Measurements from ENCODE around the gene PHLPP1.

The PHLPP1 gene

DNA sequence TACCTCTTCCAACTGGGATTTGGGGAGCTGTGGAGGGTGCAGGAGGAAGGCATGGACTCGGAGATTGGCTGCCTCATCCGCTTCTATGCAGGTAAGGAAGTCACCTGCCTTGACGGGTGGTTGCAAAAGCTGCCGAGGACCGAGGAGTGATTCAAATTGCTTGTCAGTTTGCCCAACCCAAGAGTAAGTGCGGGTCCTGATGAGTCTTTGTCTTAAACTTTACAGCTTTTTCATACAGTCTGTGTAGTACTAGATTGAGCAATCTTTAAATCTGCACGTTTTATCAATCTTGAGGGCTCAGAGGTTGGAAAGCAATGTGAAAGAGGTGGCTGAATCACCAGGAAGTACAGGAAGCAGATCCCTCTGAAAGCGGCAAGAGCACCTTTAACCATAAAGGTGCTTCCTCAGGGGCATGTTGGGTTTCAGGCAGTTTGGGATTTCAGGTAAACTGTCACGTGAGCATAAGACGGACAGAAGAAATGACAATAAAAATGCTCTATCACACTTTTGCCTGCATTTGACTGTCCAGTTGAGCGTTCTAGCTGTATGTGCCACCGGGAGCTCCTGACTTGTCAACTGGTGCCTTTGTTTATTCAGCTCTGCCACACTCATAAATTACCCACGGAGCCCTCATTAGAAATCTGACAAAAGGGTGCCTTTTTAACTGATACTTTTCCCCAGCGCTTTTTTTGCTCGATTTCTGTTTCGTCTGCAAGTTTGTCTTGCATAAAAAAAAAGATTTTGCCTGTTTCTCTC lies 2.0 kb downstream of the PHLPP1 start:
- H3K27me3 ChIP-seq (ENCODE audit: control insufficient read depth in 1 of 2, insufficient read depth in 2 of 2, low read length in 2 of 2) = no peaks in the 10 kb centered on the region
- peaks cover 4 to 22% of the 10 kb centered on the region in 2 donors for H3K4me1 ChIP-seq (ENCODE audit: control insufficient read depth in 1 of 2, insufficient read depth in 2 of 2, low read length in 2 of 2)
- H3K27ac ChIP-seq (ENCODE audit: low read depth, low read length) = peak overlapping the region; percentile 11
- no peaks in the 10 kb centered on the region for H3K36me3 ChIP-seq (ENCODE audit: control insufficient read depth in 1 of 2, insufficient read depth in 2 of 2, low read length in 2 of 2)
- peak overlapping the region; percentile 83 to 84 for H3K4me3 ChIP-seq (ENCODE audit: low read depth in 1 of 2, low read length in 2 of 2)
- H3K9ac ChIP-seq (ENCODE audit: low read depth in 1 of 2, low read length in 2 of 2) = peak overlapping the region; percentile 55 to 61
- H3K9me3 ChIP-seq (ENCODE audit: control insufficient read depth in 1 of 2, low read length in 2 of 2) = no peaks in the 10 kb centered on the region

DNA sequence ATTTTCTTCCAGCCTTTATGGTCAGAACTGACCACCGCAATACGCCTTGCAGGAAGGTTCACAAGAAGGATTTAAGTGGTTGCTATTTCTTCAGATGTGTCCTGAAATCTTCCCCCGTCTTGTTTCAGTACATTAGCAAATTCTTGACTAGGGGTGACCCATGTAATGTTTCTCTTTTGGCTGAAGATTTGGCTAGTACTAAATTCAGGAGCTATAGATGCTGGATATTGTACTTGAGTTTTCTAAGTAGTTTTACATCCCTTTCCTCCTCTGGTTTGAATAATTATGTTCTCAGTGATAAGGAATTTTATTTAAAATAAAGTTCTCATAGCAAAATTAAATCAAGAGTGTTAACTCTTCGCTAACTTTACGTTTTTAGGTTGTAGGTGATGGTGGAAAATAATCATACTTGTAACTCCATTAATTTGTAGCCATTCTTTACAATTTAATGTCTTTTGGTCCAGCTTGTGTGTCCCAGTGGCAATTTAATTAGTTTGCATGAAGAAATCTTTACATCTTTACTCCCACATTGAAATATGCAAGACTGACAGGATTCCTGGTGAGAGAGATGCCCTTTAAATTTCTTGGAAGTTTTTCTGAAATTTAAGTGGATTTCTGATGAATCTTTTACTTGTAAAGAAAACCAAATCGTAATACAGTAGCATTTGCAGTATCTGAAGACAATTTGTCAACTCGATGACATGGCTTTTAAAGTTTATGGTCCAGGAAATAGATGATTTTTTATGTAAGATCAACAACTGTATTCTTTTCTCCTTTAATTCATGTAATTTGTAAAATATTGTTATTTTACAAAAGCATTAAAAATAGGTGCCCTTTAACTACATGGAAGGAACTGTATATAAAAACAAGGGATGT lies 2.8 kb downstream of the PHLPP1 start:
- H3K27me3 ChIP-seq (ENCODE audit: control insufficient read depth in 1 of 2, insufficient read depth in 2 of 2, low read length in 2 of 2) = no peaks in the 10 kb centered on the region
- H3K4me1 ChIP-seq (ENCODE audit: control insufficient read depth in 1 of 2, insufficient read depth in 2 of 2, low read length in 2 of 2) = peaks cover 4 to 22% of the 10 kb centered on the region in 2 donors
- peak overlapping the region; percentile 83 to 84 for H3K4me3 ChIP-seq (ENCODE audit: low read depth in 1 of 2, low read length in 2 of 2)
- no peaks in the 10 kb centered on the region for H3K9me3 ChIP-seq (ENCODE audit: control insufficient read depth in 1 of 2, low read length in 2 of 2)
- no peak overlapping the region for H3K27ac ChIP-seq (ENCODE audit: low read depth, low read length)
- H3K36me3 ChIP-seq (ENCODE audit: control insufficient read depth in 1 of 2, insufficient read depth in 2 of 2, low read length in 2 of 2) = no peaks in the 10 kb centered on the region
- H3K9ac ChIP-seq (ENCODE audit: low read depth in 1 of 2, low read length in 2 of 2) = peak overlapping the region; percentile 55 to 61

GRCh38 chr18:62720048-62720447 lies 4.7 kb downstream of the PHLPP1 start:
- no peak overlapping the region for H3K9ac ChIP-seq (ENCODE audit: low read depth in 1 of 2, low read length in 2 of 2)
- H3K9me3 ChIP-seq (ENCODE audit: control insufficient read depth in 1 of 2, low read length in 2 of 2) = no peaks in the 10 kb centered on the region
- H3K27me3 ChIP-seq (ENCODE audit: control insufficient read depth in 1 of 2, insufficient read depth in 2 of 2, low read length in 2 of 2) = no peaks in the 10 kb centered on the region
- no peak overlapping the region for H3K27ac ChIP-seq (ENCODE audit: low read depth, low read length)
- H3K36me3 ChIP-seq (ENCODE audit: control insufficient read depth in 1 of 2, insufficient read depth in 2 of 2, low read length in 2 of 2) = no peaks in the 10 kb centered on the region
- peaks cover 0 to 24% of the 10 kb centered on the region in 2 donors for H3K4me1 ChIP-seq (ENCODE audit: control insufficient read depth in 1 of 2, insufficient read depth in 2 of 2, low read length in 2 of 2)
- H3K4me3 ChIP-seq (ENCODE audit: low read depth in 1 of 2, low read length in 2 of 2) = peak overlapping the region in 1 of 2 donors; percentile 16

DNA sequence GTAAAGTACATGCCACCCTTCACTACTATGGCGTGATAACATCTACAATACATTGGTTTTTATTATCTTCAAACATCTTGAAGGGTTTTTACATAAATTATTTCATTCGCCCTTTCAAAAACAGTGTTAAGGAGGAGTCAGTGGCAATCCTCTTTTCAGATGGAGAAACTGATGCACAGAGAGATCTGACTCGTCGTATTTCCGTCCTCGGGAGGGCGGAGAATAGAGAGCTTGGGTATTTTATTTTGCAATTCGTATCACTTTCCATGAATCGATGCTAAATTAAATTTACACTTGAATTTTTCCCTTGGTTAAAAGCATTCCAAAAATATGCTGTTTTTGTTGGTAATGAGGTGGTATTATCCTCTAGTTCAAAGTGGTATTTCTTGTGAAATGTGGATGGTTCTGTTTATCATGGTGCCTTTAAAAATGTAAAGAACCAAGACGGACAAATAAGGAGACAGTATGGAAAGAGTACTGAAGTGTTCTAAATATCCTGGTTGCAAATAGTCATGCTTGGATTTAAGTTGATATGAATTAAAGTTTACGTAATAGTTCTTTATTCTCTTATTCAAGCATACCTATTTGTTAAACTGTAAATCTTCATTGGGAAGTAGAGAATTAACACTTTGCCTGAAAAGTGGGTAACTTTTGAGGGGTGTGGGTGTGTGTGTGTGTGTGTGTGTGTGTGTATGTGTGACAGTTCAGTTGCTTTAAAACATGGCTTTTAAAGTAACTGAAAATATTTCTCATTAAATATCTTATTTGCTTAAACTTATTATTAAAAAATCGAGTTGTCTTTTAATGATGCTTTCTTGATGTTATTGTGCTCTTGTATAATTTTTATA lies 5.6 kb downstream of the PHLPP1 start:
- Histone ChIP-seq H3K9me3 (ENCODE audit: control insufficient read depth in 1 of 2, low read length in 2 of 2) (no peaks in the 10 kb centered on the region), H3K4me3 (ENCODE audit: low read depth in 1 of 2, low read length in 2 of 2) (no peak overlapping the region), H3K4me1 (ENCODE audit: control insufficient read depth in 1 of 2, insufficient read depth in 2 of 2, low read length in 2 of 2) (peaks cover 0 to 24% of the 10 kb centered on the region in 2 donors), H3K9ac (ENCODE audit: low read depth in 1 of 2, low read length in 2 of 2) (no peak overlapping the region), H3K36me3 (ENCODE audit: control insufficient read depth in 1 of 2, insufficient read depth in 2 of 2, low read length in 2 of 2) (no peaks in the 10 kb centered on the region), H3K27ac (ENCODE audit: low read depth, low read length) (no peak overlapping the region), H3K27me3 (ENCODE audit: control insufficient read depth in 1 of 2, insufficient read depth in 2 of 2, low read length in 2 of 2) (no peaks in the 10 kb centered on the region)

DNA sequence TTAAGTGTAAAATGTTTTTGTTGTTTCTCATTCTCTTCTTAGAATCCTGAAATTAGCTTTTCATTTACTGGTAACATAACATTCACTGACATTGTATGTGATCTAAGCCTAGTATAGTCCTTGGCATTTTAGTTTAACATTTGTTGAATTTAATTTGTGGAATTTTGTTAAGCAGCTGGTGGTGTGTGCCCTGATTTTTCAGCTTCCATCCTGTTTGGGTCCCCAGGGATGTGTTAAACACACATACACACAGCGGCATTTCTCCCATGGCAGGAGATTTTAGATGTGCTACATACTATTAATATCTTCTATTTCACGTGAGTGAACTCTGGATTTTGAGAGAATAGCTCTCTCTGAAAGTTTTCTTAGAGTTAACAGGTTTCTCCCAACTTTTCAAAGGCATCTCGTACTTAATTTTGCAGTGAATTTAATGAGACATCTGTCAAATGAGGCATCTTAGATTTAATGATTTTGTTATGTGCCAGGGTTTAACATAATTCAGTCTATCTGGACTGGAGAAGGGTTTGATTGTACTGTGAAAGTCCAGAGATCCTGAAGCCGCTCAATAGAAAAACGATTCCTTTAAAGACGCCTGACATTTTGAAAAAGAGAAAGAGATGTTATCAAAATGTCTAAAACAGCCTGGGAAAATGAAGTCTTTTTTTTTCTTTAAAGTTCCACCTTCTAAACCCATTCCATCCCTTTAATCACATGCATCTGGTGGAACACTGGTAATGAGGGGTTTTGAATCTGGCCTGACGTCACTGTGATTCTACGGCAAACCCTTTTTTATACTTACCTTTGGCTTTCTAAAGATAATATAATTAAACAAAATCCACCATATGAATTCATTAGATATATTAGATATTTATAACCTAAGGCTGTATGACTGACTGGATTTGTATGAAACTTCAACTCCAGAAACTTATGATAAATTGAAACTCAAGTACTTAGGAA lies 6.8 kb downstream of the PHLPP1 start:
- no peak overlapping the region for H3K4me3 ChIP-seq (ENCODE audit: low read depth in 1 of 2, low read length in 2 of 2)
- H3K9ac ChIP-seq (ENCODE audit: low read depth in 1 of 2, low read length in 2 of 2) = no peak overlapping the region
- H3K4me1 ChIP-seq (ENCODE audit: control insufficient read depth in 1 of 2, insufficient read depth in 2 of 2, low read length in 2 of 2) = peaks cover 0 to 24% of the 10 kb centered on the region in 2 donors

GRCh38 chr18:62723666-62724281 lies 8.4 kb downstream of the PHLPP1 start:
- H3K4me3 ChIP-seq (ENCODE audit: low read depth in 1 of 2, low read length in 2 of 2) = no peak overlapping the region
- no peak overlapping the region for H3K9ac ChIP-seq (ENCODE audit: low read depth in 1 of 2, low read length in 2 of 2)
- peaks cover 0 to 16% of the 10 kb centered on the region in 2 donors for H3K4me1 ChIP-seq (ENCODE audit: control insufficient read depth in 1 of 2, insufficient read depth in 2 of 2, low read length in 2 of 2)
- no peak overlapping the region for H3K27ac ChIP-seq (ENCODE audit: low read depth, low read length)
- H3K27me3 ChIP-seq (ENCODE audit: control insufficient read depth in 1 of 2, insufficient read depth in 2 of 2, low read length in 2 of 2) = no peaks in the 10 kb centered on the region
- no peaks in the 10 kb centered on the region for H3K36me3 ChIP-seq (ENCODE audit: control insufficient read depth in 1 of 2, insufficient read depth in 2 of 2, low read length in 2 of 2)
- H3K9me3 ChIP-seq (ENCODE audit: control insufficient read depth in 1 of 2, low read length in 2 of 2) = no peaks in the 10 kb centered on the region

More for the DNA sequence above, 6.8 kb downstream of the PHLPP1 start:
- no peak overlapping the region for H3K27ac ChIP-seq (ENCODE audit: low read depth, low read length)
- H3K9me3 ChIP-seq (ENCODE audit: control insufficient read depth in 1 of 2, low read length in 2 of 2) = no peaks in the 10 kb centered on the region
- H3K36me3 ChIP-seq (ENCODE audit: control insufficient read depth in 1 of 2, insufficient read depth in 2 of 2, low read length in 2 of 2) = no peaks in the 10 kb centered on the region
- no peaks in the 10 kb centered on the region for H3K27me3 ChIP-seq (ENCODE audit: control insufficient read depth in 1 of 2, insufficient read depth in 2 of 2, low read length in 2 of 2)

DNA sequence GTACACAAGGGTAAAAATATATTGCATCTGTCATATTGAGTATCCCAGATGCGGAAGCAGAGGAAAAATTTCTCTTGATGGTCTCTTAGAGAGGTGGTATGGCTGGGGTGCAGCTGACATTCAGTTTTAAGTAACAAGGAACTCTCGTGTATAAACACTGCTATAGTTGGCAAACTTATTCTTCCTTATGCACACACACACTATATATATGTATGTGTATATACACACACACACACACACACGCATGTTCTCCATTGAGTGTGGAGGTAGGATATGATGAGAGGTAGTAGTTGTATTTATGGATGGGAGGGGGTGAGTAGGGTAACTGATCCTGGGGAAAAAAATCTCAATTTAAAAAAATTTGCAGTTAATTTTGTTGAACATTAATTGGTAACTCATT lies 10.6 kb downstream of the PHLPP1 start:
- Histone ChIP-seq H3K4me3 (ENCODE audit: low read depth in 1 of 2, low read length in 2 of 2) (no peak overlapping the region), H3K27me3 (ENCODE audit: control insufficient read depth in 1 of 2, insufficient read depth in 2 of 2, low read length in 2 of 2) (no peaks in the 10 kb centered on the region), H3K9ac (ENCODE audit: low read depth in 1 of 2, low read length in 2 of 2) (no peak overlapping the region), H3K4me1 (ENCODE audit: control insufficient read depth in 1 of 2, insufficient read depth in 2 of 2, low read length in 2 of 2) (peaks cover 0 to 5% of the 10 kb centered on the region in 2 donors), H3K9me3 (ENCODE audit: control insufficient read depth in 1 of 2, low read length in 2 of 2) (no peaks in the 10 kb centered on the region), H3K36me3 (ENCODE audit: control insufficient read depth in 1 of 2, insufficient read depth in 2 of 2, low read length in 2 of 2) (no peaks in the 10 kb centered on the region), H3K27ac (ENCODE audit: low read depth, low read length) (no peak overlapping the region)

- Histone ChIP-seq H3K27me3 (ENCODE audit: control insufficient read depth in 1 of 2, insufficient read depth in 2 of 2, low read length in 2 of 2) (no peaks in the 10 kb centered on the region), H3K4me3 (ENCODE audit: low read depth in 1 of 2, low read length in 2 of 2) (no peak overlapping the region), H3K4me1 (ENCODE audit: control insufficient read depth in 1 of 2, insufficient read depth in 2 of 2, low read length in 2 of 2) (peaks cover 0 to 5% of the 10 kb centered on the region in 2 donors), H3K9ac (ENCODE audit: low read depth in 1 of 2, low read length in 2 of 2) (no peak overlapping the region), H3K9me3 (ENCODE audit: control insufficient read depth in 1 of 2, low read length in 2 of 2) (peaks cover 5 to 9% of the 10 kb centered on the region in 2 donors), H3K36me3 (ENCODE audit: control insufficient read depth in 1 of 2, insufficient read depth in 2 of 2, low read length in 2 of 2) (no peaks in the 10 kb centered on the region), H3K27ac (ENCODE audit: low read depth, low read length) (no peak overlapping the region)
Measured at GRCh38 chr18:62728254-62728653, 12.9 kb downstream of the PHLPP1 start.

Measured in duodenal mucosa (tissue), 2 donors.